Stimulated activated naive B cell treated with anti-CD40 and anti-IgM and Interleukin-4, amounts not matched to agents 10 μg/mL and 1 μg/mL and 100 μg/mL, for 72 hours (primary cell): Measurements from ENCODE around the gene BUB1B.

ENCODE experiments used
- ATAC-seq, 2 donors: fragments of 150-1000 bp; cut with Tn5 transposase; replicated peaks; 2 replicates each; pipeline ENCODE4 v1.10.0; 2021; ENCODE audit warnings: moderate library complexity in 1 of 2
- DNase-seq: peaks from one replicate; pipeline ENCODE4 v3.0.0; 2021
- H3K27ac Mint-ChIP-seq: one replicate; pipeline ENCODE4 v1.8.0; 2022; ENCODE audit warnings: mild to moderate bottlenecking, mixed read lengths
- H3K27me3 Mint-ChIP-seq, 2 donors: one replicate each; pipeline ENCODE4 v1.8.0; 2022; ENCODE audit warnings: mixed read lengths in 2 of 2
- H3K36me3 Mint-ChIP-seq, 2 donors: one replicate each; pipeline ENCODE4 v1.8.0; 2022; ENCODE audit warnings: mixed read lengths in 2 of 2, mild to moderate bottlenecking in 1 of 2
- H3K4me1 Mint-ChIP-seq, 2 donors: one replicate each; pipeline ENCODE4 v1.8.0; 2022; ENCODE audit warnings: mixed read lengths in 2 of 2, mild to moderate bottlenecking in 1 of 2
- H3K4me3 Mint-ChIP-seq, 2 donors: one replicate each; pipeline ENCODE4 v1.8.0; 2022; ENCODE audit warnings: mild to moderate bottlenecking in 2 of 2, mixed read lengths in 2 of 2, moderate library complexity in 1 of 2
- H3K9me3 Mint-ChIP-seq, 2 donors: one replicate each; pipeline ENCODE4 v1.8.0; 2022; ENCODE audit warnings: mixed read lengths in 2 of 2, mild to moderate bottlenecking in 1 of 2

Gene BUB1B

DNA sequence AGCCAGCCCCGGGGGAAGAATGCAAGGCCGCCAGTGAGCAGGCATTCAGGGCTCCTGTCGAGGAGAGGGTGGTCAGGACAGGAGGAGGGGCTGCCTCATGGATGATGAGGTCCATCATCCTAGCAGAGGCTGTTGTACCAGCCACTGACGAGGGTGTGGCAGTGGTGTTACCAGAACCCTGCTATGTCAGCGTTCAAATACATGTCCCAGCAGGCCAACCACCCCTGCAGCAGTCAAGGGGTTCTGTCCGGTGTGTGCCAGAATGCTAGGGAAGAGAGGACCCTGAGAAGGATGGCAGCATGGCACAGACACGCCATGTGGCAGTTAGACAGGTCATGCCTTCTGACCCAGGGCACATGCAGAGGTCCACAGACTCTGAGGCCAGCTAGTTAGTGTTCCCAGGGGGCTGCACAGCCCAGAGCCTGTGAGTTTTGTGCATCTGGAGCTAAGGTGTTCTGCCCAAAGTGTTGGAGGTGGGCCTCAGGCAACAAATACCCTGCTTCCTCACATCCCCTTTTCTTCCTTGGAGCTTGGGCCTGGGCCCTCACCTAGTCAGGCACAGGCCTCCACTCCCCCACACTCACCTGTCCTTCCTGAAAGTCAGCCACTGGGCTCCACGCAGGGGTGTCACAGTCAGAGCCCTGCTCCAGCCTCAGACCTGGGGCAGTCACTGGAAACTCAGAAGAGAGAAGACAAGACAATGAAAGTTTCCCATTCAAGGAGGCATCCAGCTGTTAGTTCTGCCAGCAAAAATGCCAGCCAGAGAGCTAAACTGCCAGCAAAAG is 85.8 kb downstream of the BUB1B start:
- Mint-ChIP-seq H3K9me3 (no peaks in the 10 kb centered on the region), H3K4me1 (no peaks in the 10 kb centered on the region), H3K27me3 (peaks cover 14 to 16% of the 10 kb centered on the region in 2 donors), H3K36me3 (no peaks in the 10 kb centered on the region), H3K27ac (no peak overlapping the region), H3K4me3 (no peak overlapping the region)
- no peak for ATAC-seq
- DNase-seq = no peak

DNA sequence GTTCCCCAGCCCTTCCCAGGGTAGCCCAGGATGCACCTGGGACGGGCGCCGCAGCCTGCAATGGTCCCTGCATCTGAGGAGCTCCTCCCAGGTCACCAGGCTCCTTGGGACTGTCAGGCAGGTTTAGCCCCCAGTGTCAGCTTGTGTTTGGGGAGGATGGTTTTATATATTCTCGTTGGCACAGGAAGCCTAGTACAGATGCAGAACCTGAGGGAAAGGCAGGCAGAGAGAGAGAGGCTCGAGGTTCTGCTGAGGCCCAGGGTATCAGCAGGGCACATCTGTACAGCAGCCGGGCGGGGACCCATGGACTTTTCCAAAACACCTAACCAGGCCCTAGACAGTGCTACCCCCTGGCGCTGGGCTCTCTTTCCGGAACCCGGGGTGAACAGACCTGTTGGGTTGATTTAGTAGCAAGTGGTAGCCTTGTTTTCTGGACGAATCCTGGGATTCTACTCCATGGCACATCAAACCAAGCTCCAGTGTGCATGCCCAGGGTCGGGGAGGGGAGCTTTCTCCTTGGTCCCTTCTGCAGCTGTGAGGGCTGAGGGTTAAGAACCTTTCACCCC is 86.6 kb downstream of the BUB1B start:
- Mint-ChIP-seq H3K27me3 (peaks cover 17 to 22% of the 10 kb centered on the region in 2 donors), H3K9me3 (no peaks in the 10 kb centered on the region), H3K4me1 (no peaks in the 10 kb centered on the region), H3K27ac (no peak overlapping the region), H3K36me3 (no peaks in the 10 kb centered on the region), H3K4me3 (no peak overlapping the region)
- DNase-seq (no peak), ATAC-seq (no peak)

DNA sequence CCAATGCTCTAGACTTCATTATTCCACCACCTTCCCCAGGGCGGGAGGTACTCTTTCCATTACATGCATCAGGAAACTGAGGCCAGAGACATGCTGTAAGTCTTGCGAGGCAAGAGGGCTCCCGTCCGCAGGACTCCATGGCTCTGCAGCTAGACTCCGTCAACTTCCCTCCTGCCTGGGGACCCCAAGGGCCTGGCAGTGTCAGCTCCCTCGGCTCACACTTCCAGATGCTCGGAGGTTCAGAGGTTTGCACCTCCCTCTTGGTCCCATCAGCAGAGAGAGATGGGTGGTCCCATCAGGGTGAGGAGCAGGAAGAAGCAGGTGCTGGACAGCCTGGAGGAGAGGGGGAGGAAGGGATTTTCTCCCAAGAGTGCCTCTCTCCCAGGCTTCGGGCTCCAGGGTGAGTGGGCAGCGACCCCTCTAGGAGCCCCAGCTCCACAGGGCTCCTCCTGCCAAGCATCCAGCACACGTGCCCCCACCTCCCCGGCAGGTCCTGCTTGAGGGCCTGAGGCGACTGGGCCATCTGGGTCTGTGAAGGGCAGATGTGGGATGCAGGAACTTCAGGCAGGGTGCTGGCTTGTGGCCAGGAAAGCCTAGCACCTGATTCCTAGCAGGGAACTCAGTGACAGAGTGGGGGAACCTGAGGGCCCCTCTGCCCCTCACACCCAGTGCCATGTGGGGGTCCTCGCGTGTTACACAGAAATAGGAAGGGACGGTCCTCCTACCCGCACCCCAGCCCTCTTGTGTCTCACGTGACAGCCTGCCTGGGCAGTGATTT is 87.3 kb downstream of the BUB1B start:
- Mint-ChIP-seq H3K9me3 (no peaks in the 10 kb centered on the region), H3K27ac (no peak overlapping the region), H3K27me3 (peaks cover 21 to 27% of the 10 kb centered on the region in 2 donors), H3K36me3 (no peaks in the 10 kb centered on the region), H3K4me3 (no peak overlapping the region), H3K4me1 (peaks cover 4 to 5% of the 10 kb centered on the region in 2 donors)
- DNase-seq = no peak
- no peak for ATAC-seq

DNA sequence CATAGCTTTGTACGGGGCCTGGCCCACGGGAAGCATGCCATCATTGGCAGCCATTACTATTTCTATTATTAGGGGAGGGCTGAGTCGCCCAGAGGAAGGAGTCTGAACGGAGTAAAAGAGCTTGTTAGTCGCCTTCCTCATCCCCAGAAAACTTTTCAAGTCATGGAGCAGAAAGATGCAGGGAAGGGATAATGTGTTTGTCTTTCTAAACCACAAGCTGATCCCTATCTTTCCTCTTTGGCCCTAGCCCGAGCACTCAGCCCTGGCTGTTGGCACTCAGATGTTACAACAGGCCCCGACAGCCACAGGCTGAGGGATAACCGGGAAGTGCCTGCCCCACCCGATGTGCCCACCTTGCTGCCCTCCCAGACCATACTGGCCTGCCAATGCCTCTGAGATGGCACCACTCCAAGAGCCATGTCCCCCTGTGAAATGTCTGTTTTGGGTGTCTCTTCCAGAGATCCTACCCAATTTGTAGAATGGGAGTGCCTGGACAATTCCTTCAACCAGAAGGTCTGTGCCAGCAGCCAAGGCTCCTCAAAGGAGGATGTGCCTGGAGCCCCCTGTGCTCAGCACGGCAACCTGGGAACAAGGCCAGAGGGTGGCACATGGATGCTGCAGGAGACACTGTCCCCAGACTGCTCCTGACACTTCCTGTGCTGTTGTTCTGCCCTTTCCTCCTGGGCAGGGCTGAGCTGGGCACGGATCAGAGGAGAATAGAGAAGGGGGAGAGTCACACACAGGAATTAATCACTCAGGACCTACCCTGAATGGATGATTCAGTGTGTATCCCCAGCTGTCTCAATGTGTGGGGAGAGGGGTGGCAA is 88.8 kb downstream of the BUB1B start:
- Mint-ChIP-seq H3K9me3 (no peaks in the 10 kb centered on the region), H3K4me1 (peaks cover 8 to 12% of the 10 kb centered on the region in 2 donors), H3K27ac (no peak overlapping the region), H3K27me3 (peaks cover 32 to 42% of the 10 kb centered on the region in 2 donors), H3K36me3 (no peaks in the 10 kb centered on the region), H3K4me3 (no peak overlapping the region)
- DNase-seq (no peak), ATAC-seq (no peak)

DNA sequence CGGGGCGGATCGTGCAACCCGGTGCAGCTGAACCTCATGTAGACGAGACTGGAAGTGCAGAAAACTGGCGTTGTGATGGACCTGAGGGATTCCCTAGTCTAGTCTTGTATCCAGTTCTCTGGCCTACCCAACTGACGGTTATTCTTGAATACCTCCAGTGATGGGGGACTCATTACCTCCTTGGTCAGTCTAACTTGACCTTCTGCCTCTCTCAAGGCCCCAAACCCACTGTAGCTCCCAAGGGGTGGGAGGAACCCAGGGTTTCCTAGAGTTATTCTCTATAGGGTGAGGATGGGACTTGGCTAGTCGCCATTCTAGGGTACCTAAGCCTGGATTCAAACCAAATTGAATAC is 89.4 kb downstream of the BUB1B start:
- Mint-ChIP-seq H3K4me3 (no peak overlapping the region), H3K4me1 (peaks cover 8 to 12% of the 10 kb centered on the region in 2 donors), H3K27ac (no peak overlapping the region), H3K27me3 (peaks cover 32 to 44% of the 10 kb centered on the region in 2 donors), H3K36me3 (no peaks in the 10 kb centered on the region), H3K9me3 (no peaks in the 10 kb centered on the region)
- ATAC-seq (no peak), DNase-seq (no peak)

DNA sequence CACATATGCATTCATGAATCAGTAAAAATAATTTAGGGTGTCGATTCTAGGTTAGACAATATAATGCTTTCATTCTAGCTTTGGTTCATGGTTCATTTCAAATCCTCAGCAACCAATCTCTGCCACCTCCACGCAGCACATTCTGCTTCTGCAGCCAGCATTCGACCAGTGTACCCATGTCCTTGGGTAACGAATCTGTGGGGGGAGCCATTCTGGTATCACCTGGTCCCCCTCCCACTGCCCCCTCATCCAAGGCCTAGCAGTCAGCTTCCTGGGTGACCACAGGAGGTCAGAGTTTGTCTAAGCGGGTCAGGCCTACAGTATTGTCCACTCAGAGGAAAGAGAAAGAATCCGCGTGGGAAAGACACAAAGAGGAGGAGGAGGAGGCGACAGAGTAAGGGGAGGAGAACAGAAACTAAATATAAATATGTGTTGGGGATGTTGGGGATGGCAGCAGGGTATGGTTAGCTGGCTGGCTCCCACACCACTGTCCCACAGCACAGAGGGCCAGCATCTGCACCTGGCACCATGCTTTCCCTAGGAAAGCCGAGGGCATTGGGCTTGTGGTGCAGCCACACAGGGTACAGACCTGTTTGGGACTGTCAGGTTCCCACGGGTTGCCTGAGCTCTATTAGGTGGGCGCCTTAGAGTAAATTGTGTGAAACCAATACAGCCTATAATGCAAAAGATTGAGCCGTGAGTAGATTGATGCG is 90.1 kb downstream of the BUB1B start:
- no peak overlapping the region for H3K4me3 Mint-ChIP-seq
- no peaks in the 10 kb centered on the region for H3K36me3 Mint-ChIP-seq
- ATAC-seq (no peak), DNase-seq (no peak)
- H3K27ac Mint-ChIP-seq = no peak overlapping the region
- peaks cover 32 to 44% of the 10 kb centered on the region in 2 donors for H3K27me3 Mint-ChIP-seq
- H3K4me1 Mint-ChIP-seq = peaks cover 8 to 12% of the 10 kb centered on the region in 2 donors
- H3K9me3 Mint-ChIP-seq = no peaks in the 10 kb centered on the region

DNA sequence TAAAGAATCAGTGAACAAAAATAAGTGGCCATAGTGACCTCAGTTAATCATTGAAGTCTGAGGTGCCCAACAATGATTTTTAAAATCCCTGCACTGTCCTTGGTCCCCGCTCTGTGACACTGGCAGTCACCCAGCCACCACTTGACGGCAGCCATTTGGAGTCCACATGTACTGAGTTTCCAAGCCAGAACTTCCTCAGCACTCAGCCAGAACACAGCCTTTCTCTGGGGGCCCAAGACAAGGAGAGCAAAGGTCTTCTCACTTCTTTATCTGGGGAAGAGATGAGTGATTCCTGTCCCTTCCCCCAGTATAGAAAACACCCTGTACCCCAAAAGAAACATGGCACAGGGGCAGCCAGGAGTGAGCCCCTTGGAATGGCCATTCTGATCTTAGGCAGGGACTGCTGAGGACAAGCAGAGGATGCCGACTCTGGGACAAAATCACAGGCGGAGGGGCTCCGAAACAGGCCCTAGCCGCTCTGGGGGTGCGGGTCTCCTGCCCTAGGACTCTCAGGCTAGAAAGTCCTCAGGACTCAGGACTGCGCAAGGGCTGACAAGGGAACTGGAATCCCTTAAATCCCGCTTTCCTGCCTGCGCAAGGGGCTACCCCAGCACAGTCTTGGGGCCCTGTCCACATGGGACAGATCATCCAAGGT is 90.7 kb downstream of the BUB1B start:
- Mint-ChIP-seq H3K36me3 (no peaks in the 10 kb centered on the region), H3K27ac (no peak overlapping the region), H3K4me3 (peak overlapping the region in 1 of 2 donors; percentile 43), H3K4me1 (peaks cover 8 to 12% of the 10 kb centered on the region in 2 donors), H3K27me3 (peaks cover 32 to 44% of the 10 kb centered on the region in 2 donors), H3K9me3 (no peaks in the 10 kb centered on the region)
- no peak for ATAC-seq
- DNase-seq = no peak

DNA sequence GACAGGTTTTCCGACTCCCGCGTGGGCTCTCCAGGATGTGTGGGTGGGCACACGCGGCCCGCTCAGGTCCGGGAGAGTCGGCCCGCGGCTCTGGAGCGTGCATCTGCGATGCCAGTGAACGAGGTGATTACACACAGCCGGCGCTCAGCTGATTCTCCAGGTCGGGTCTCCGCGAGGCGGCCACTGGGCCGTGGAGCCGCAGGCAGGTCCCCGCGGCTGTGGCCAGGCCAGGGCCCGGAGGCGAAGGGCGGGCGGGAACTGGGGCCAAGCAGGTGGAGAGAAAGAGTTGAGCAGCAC is 91.2 kb downstream of the BUB1B start:
- peaks cover 32 to 44% of the 10 kb centered on the region in 2 donors for H3K27me3 Mint-ChIP-seq
- H3K9me3 Mint-ChIP-seq = no peaks in the 10 kb centered on the region
- no peak overlapping the region for H3K27ac Mint-ChIP-seq
- DNase-seq (no peak), ATAC-seq (no peak)
- H3K4me1 Mint-ChIP-seq = peaks cover 8 to 12% of the 10 kb centered on the region in 2 donors
- peak overlapping the region; percentile 13 to 89 for H3K4me3 Mint-ChIP-seq
- no peaks in the 10 kb centered on the region for H3K36me3 Mint-ChIP-seq

DNA sequence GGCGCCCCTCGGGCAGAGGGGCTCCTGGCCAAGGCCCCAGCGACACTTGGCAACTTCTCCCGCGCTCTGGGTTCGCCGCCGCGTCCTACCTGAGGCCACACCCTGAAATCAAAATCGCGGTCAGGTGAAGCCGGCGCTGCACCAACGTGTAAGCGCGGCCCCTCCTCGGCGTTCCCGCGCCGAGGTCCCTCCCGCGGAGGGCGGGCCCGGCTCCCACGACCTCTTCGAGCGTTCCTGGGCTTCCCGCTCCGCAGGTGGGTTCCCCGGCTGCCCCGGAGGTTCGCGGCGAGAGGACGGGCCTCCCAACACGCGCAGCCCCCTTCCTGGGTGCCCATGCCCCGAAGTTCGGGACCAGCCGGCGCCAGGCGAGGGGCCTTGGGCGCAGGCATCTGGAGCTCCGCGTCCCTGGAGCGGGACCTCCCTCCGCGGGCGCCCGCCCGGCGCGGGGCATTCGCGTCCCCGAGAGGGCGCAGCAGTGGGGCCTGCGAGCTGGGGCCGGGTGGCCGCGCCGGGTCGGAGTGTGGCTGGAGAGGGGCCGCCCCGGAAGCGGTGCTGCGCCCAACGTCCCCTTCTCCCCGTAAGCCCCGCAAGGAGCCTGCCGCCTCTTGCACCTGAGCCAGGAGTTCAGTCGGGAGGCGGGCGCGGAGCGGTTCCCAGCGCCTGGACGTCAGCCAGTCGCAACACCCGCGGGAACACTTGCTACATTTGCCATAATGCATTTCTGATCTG is 91.7 kb downstream of the BUB1B start:
- no peak for DNase-seq
- H3K4me1 Mint-ChIP-seq = peaks cover 8 to 12% of the 10 kb centered on the region in 2 donors
- peak overlapping the region; percentile 84 to 89 for H3K4me3 Mint-ChIP-seq
- no peaks in the 10 kb centered on the region for H3K9me3 Mint-ChIP-seq
- ATAC-seq = peak; percentile 64 to 68
- H3K27ac Mint-ChIP-seq = peak overlapping the region; percentile 65
- H3K27me3 Mint-ChIP-seq = peaks cover 32 to 44% of the 10 kb centered on the region in 2 donors
- no peaks in the 10 kb centered on the region for H3K36me3 Mint-ChIP-seq

DNA sequence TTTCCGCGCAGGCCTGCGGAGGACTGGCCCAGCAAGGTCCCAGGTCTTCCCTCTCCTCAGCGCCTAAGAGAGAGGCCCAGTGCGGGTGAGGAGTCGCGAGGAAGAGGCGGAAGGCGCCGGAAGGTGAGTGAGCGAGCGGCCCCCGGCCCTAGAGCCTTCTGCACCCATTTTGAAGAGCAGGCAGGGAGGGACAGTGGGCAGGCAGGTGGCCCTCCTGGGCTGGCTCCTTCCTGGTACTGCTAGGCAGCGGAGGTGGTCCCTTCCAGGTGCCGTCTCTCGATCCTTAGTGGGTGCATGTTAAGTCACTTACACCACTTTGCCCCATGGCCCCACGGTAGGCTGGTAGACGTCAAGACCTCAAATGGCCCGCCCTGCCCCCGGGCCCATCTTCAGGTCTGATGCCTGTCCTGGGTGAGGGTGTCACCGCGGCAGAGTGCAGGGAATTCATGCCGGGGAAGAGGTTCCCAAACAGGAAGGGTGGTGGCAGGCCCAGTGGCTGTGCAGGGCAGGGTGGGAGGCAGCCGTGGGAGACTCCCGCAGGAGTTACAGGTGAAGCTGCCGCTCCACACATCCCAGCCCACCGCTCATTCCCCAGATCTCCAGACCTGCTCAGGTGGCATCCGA is 92.4 kb downstream of the BUB1B start:
- Mint-ChIP-seq H3K9me3 (no peaks in the 10 kb centered on the region), H3K4me1 (peaks cover 8 to 12% of the 10 kb centered on the region in 2 donors), H3K36me3 (no peaks in the 10 kb centered on the region), H3K27me3 (peaks cover 32 to 49% of the 10 kb centered on the region in 2 donors), H3K4me3 (peak overlapping the region; percentile 84 to 89), H3K27ac (peak overlapping the region; percentile 65)
- DNase-seq (no peak), ATAC-seq (peak; percentile 44 to 50)

DNA sequence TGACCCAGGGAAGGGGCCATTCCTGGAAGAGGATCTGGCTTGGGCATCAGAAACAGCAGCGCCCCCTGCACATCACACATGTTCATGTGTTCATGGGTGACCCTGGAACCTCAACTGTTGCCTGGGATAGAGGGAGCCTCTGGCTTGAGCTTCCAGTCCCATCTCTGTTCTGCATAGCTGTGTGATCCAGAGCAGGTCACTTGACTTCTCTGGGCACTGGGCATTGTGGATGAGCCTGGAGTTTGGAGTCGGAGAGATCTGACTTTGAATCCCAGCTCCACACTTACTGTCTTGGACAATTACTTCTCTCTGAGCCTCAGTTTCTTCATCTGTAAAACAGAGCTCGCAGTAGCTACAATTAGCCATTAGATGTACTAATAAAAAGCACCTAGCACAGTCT is 93.6 kb downstream of the BUB1B start:
- Mint-ChIP-seq H3K9me3 (no peaks in the 10 kb centered on the region), H3K4me1 (peaks cover 8 to 12% of the 10 kb centered on the region in 2 donors)
- no peak for ATAC-seq

DNA sequence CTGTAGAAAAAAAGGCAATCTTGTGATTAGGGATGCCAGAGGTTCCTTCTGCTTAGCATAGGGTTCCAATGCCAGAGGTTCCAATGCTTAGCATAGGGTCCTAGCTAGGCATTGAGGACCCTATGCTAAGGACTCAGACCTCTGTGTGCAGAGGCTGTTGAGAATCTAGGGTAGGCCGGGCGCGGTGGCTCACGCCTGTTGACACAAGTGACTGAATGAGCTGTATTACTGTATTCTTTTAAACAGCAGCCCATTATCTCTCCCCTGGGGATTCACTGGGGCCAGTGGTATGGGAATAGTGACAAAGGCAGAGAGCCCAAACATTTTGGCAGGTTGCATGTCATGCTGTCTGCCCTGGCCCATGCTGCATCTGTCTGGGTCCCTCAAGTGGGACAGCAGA is 94.2 kb downstream of the BUB1B start:
- DNase-seq (no peak), ATAC-seq (no peak)

More for the DNA sequence above, 93.6 kb downstream of the BUB1B start:
- no peak overlapping the region for H3K27ac Mint-ChIP-seq
- H3K36me3 Mint-ChIP-seq = no peaks in the 10 kb centered on the region
- peaks cover 38 to 53% of the 10 kb centered on the region in 2 donors for H3K27me3 Mint-ChIP-seq
- no peak overlapping the region for H3K4me3 Mint-ChIP-seq
- DNase-seq = no peak

More for the DNA sequence above, 94.2 kb downstream of the BUB1B start:
- H3K4me3 Mint-ChIP-seq = no peak overlapping the region
- no peaks in the 10 kb centered on the region for H3K36me3 Mint-ChIP-seq
- H3K27me3 Mint-ChIP-seq = peaks cover 35 to 50% of the 10 kb centered on the region in 2 donors
- peaks cover 8 to 12% of the 10 kb centered on the region in 2 donors for H3K4me1 Mint-ChIP-seq
- no peaks in the 10 kb centered on the region for H3K9me3 Mint-ChIP-seq
- peak overlapping the region; percentile 47 for H3K27ac Mint-ChIP-seq
